Body of pancreas (tissue), 4 donors: Measurements from ENCODE around the gene NUP62. TPM values are rescaled to one million over a fixed set of nuclear protein-coding genes. Genes with fewer than 3 reads are reported as not detected.

Source experiments
- ATAC-seq: fragments of 150-250 bp; one replicate; pipeline ENCODE4 v1.9.1; 2016
- DNase-seq, 4 donors: peaks; one replicate each; pipeline ENCODE4 v3.0.0-alpha.2; 2019
- H3K27ac ChIP-seq, 4 donors: fragments of 200-600 bp; sonication (generic); 1 replicate in 3 of 4; 2 replicates in 1 of 4; pipeline versions ENCODE4 v1.5.1 to v1.6.1; 2016 to 2019; ENCODE audit warnings: mild to moderate bottlenecking in 1 of 4, mixed read lengths in 1 of 4, moderate library complexity in 1 of 4
- H3K27me3 ChIP-seq, 2 donors: fragments of 200-600 bp; sonication (generic); one replicate each; pipeline ENCODE4 v1.6.0; 2016; ENCODE audit warnings: mild to moderate bottlenecking in 1 of 2
- H3K36me3 ChIP-seq, 2 donors: fragments of 200-600 bp; sonication (generic); replicated peaks in 1 of 2; 2 replicates each; pipeline ENCODE4 v1.5.1; 2016; ENCODE audit warnings: low read depth in 2 of 2; ENCODE audit not compliant: insufficient read depth in 1 of 2
- H3K4me1 ChIP-seq: fragments of 200-600 bp; sonication (generic); one replicate; pipeline ENCODE4 v1.6.0; 2016
- H3K4me3 ChIP-seq, 2 donors: fragments of 200-600 bp; sonication (generic); 1 replicate in 1 of 2; 2 replicates in 1 of 2; pipeline ENCODE4 v1.5.1; 2016 to 2019
- H3K9me3 ChIP-seq, 3 donors: fragments of 200-600 bp; sonication (generic); 1 replicate in 2 of 3; 2 replicates in 1 of 3; pipeline ENCODE4 v1.5.1; 2016
- CTCF ChIP-seq, 7 experiments: fragments of 450-650 bp in 4 of 7; fragments of 200-600 bp in 3 of 7; sonication (generic) in 3 of 7; IDR thresholded peaks; one replicate each; pipeline ENCODE4 v1.5.1; 2016 to 2019; ENCODE audit warnings: antibody characterized with exemption in 7 of 7
- POLR2A ChIP-seq, 3 donors: fragments of 450-650 bp; IDR thresholded peaks; one replicate each; pipeline ENCODE4 v1.6.1; 2016; ENCODE audit warnings: antibody characterized with exemption in 3 of 3, mild to moderate bottlenecking in 2 of 3
- WGBS, 2 donors: methylation state at CpG; one replicate each; pipeline ENCODE4 v1.1.5; 2017; 5-methylcytosine and 5-hydroxymethylcytosine counted together
- intact Hi-C: fragments of 100-400 bp; cut with DNase I; formaldehyde crosslinking; loops from one replicate; pipeline ENCODE4 v1.15.1; 2023
- total RNA-seq, 2 donors: library from RNA; depleted of rRNA; stranded (reverse); fragments of >200 nt; gene quantifications; one replicate each; pipeline ENCODE4 v1.1.0, GENCODE V29; 2016

Gene NUP62
- total RNA-seq, 2 donors from 2014 or later: 17.9 to 21.8 TPM

- Histone ChIP-seq H3K27ac (no peak overlapping the region), H3K4me1 (peaks cover 24% of the 10 kb centered on the region), H3K27me3 (no peaks in the 10 kb centered on the region), H3K36me3 (peaks cover 15 to 20% of the 10 kb centered on the region in 2 donors), H3K9me3 (no peaks in the 10 kb centered on the region), H3K4me3 (no peak overlapping the region)
- intact Hi-C loops: no loop called here
- no peak for ATAC-seq
- TF ChIP-seq CTCF (IDR thresholded peaks at IDR 0.05) (peak in 2 of 7 experiments; percentile 8 to 14), POLR2A (IDR thresholded peaks at IDR 0.05) (no peak)
- 85 to 86% methylated on average over 33 to 40 of the region's 49 CpGs for WGBS, 2 donors
- DNase-seq: peak in 2 of 4 donors; percentile 8 to 15
These were observed 66.7 kb downstream of the NUP62 start for GRCh38 chr19:49862391-49863253.

- DNase-seq (peak in 1 of 4 donors; percentile 4), ATAC-seq (no peak)
- TF ChIP-seq POLR2A (IDR thresholded peaks at IDR 0.05): no peak
- TF ChIP-seq CTCF (IDR thresholded peaks at IDR 0.05): no peak
- Histone ChIP-seq H3K36me3 (peaks cover 15 to 20% of the 10 kb centered on the region in 2 donors), H3K9me3 (no peaks in the 10 kb centered on the region), H3K27me3 (no peaks in the 10 kb centered on the region), H3K4me1 (peaks cover 20% of the 10 kb centered on the region), H3K4me3 (no peak overlapping the region), H3K27ac (no peak overlapping the region)
- intact Hi-C loops: no loop called here
- 85 to 92% methylated on average over 42 to 59 of the region's 60 CpGs for WGBS, 2 donors
These were observed 67.5 kb downstream of the NUP62 start for GRCh38 chr19:49861541-49862378.

- H3K4me1 ChIP-seq: peaks cover 14% of the 10 kb centered on the region
- intact Hi-C loops: no loop called here
- TF ChIP-seq POLR2A (IDR thresholded peaks at IDR 0.05) (no peak), CTCF (IDR thresholded peaks at IDR 0.05) (no peak)
- peak overlapping the region in 1 of 4 donors; percentile 25 for H3K27ac ChIP-seq
- H3K27me3 ChIP-seq: no peaks in the 10 kb centered on the region
- H3K4me3 ChIP-seq: no peak overlapping the region
- 61 to 72% methylated on average over 13 of the region's 13 CpGs for WGBS, 2 donors
- no peak for ATAC-seq
- H3K36me3 ChIP-seq: peaks cover 17 to 20% of the 10 kb centered on the region in 2 donors
- no peaks in the 10 kb centered on the region for H3K9me3 ChIP-seq
- DNase-seq: peak in 1 of 4 donors; percentile 8
These were observed 68.2 kb downstream of the NUP62 start for GRCh38 chr19:49861107-49861506.

- 72% methylated on average over 16 of the region's 17 CpGs for WGBS, 2 donors
- no peak overlapping the region for H3K4me3 ChIP-seq
- DNase-seq (no peak), ATAC-seq (no peak)
- no peaks in the 10 kb centered on the region for H3K9me3 ChIP-seq
- H3K4me1 ChIP-seq: peaks cover 8% of the 10 kb centered on the region
- peak overlapping the region in 1 of 4 donors; percentile 25 for H3K27ac ChIP-seq
- H3K36me3 ChIP-seq: peaks cover 17 to 20% of the 10 kb centered on the region in 2 donors
- TF ChIP-seq POLR2A (IDR thresholded peaks at IDR 0.05): no peak
- TF ChIP-seq CTCF (IDR thresholded peaks at IDR 0.05): no peak
- intact Hi-C loops: no loop called here
- H3K27me3 ChIP-seq: no peaks in the 10 kb centered on the region
These were observed 68.8 kb downstream of the NUP62 start for GRCh38 chr19:49860336-49861102.
